NCI-H1417 treated with DMSO at 0.1 percent for 48 hours (cell line): ENCODE results near the gene NLRC3.
"Not testable (repeated sequence)": the region's sequence is repeated elsewhere in the genome, so short reads cannot be mapped to it uniquely, and the experiment has no call there.

Experiments
- DNase-seq: peaks from one replicate; lab custom pipeline; 2025; lab: John Stamatoyannopoulos, UW

NLRC3 gene

GRCh38 chr16:3513892-3514583 is 63.2 kb downstream of the NLRC3 start:
- DNase-seq: no peak

GRCh38 chr16:3511286-3512180 is 65.7 kb downstream of the NLRC3 start:
- no peak for DNase-seq

GRCh38 chr16:3510416-3510815 is 66.8 kb downstream of the NLRC3 start:
- no peak for DNase-seq

- no peak for DNase-seq
Observed at GRCh38 chr16:3509470-3509928, 67.7 kb downstream of the NLRC3 start.

- DNase-seq: no peak
Observed at GRCh38 chr16:3508736-3509135, 68.5 kb downstream of the NLRC3 start.

- DNase-seq: no peak
Observed at GRCh38 chr16:3503523-3503922, 73.7 kb downstream of the NLRC3 start.

GRCh38 chr16:3501783-3502400 is 75.3 kb downstream of the NLRC3 start:
- DNase-seq: no peak

GRCh38 chr16:3501412-3501761 is 75.8 kb downstream of the NLRC3 start:
- not testable (repeated sequence) for DNase-seq

GRCh38 chr16:3498988-3499387 is 78.2 kb downstream of the NLRC3 start:
- DNase-seq: no peak

- DNase-seq: no peak
Observed at GRCh38 chr16:3497771-3498170, 79.4 kb downstream of the NLRC3 start.

- no peak for DNase-seq
Observed at GRCh38 chr16:3496386-3496785, 80.8 kb downstream of the NLRC3 start.

- DNase-seq: no peak
Observed at GRCh38 chr16:3495176-3495575, 82.0 kb downstream of the NLRC3 start, which contains the start of gene C16orf90. TSS of gene C16orf90 (minus strand) at chr16:3495489. CDS start at chr16:3495421, 68 bp downstream.

GRCh38 chr16:3494386-3494973 is 82.7 kb downstream of the NLRC3 start:
- no peak for DNase-seq

GRCh38 chr16:3492356-3492755 is 84.8 kb downstream of the NLRC3 start:
- no peak for DNase-seq

GRCh38 chr16:3490911-3491629 is 86.1 kb downstream of the NLRC3 start:
- DNase-seq: no peak
